Ovary (tissue), 3 donors: ENCODE data around the gene GNAI3.

Source experiments
- POLR2A ChIP-seq: fragments of 450-650 bp; IDR thresholded peaks from one replicate; pipeline ENCODE4 v1.6.1; 2017; ENCODE audit warnings: antibody characterized with exemption, mild to moderate bottlenecking, moderate library complexity
- TF ChIP-seq, protein P1 (sequence below), 3 donors: fragments of 450-650 bp in 2 of 3; fragments of 200-600 bp in 1 of 3; IDR thresholded peaks; one replicate each; pipeline versions ENCODE4 v1.5.1 to v1.8.0; 2016 to 2022; ENCODE audit warnings: antibody characterized with exemption in 3 of 3, mild to moderate bottlenecking in 1 of 3
- donor health status: DM: no; HTN: no; CAD: no.

GRCh38 chr1:109642626-109643025, 94.2 kb downstream of the GNAI3 start:
- TF ChIP-seq, protein P1, sequence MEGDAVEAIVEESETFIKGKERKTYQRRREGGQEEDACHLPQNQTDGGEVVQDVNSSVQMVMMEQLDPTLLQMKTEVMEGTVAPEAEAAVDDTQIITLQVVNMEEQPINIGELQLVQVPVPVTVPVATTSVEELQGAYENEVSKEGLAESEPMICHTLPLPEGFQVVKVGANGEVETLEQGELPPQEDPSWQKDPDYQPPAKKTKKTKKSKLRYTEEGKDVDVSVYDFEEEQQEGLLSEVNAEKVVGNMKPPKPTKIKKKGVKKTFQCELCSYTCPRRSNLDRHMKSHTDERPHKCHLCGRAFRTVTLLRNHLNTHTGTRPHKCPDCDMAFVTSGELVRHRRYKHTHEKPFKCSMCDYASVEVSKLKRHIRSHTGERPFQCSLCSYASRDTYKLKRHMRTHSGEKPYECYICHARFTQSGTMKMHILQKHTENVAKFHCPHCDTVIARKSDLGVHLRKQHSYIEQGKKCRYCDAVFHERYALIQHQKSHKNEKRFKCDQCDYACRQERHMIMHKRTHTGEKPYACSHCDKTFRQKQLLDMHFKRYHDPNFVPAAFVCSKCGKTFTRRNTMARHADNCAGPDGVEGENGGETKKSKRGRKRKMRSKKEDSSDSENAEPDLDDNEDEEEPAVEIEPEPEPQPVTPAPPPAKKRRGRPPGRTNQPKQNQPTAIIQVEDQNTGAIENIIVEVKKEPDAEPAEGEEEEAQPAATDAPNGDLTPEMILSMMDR (IDR thresholded peaks at IDR 0.05): no peak
- no peak for TF ChIP-seq POLR2A
